Transverse colon (tissue), 4 donors: Measurements from ENCODE around the gene IGFBP6. TPM values are rescaled to one million over a fixed set of nuclear protein-coding genes. Genes with fewer than 3 reads are reported as not detected.

Experiments used
- DNase-seq: peaks from one replicate; pipeline ENCODE4 v3.0.0-alpha.2; 2019
- H3K27ac ChIP-seq, 4 donors: fragments of 200-600 bp; sonication (generic); 2 replicates each; pipeline ENCODE4 v1.5.1; 2016 to 2018; ENCODE audit warnings: inconsistent platforms in 4 of 4
- H3K27me3 ChIP-seq: fragments of 200-600 bp; sonication (generic); 2 replicates; pipeline ENCODE4 v1.5.1; 2017; ENCODE audit warnings: inconsistent platforms
- H3K36me3 ChIP-seq, 4 donors: fragments of 200-600 bp; sonication (generic); 2 replicates each; pipeline ENCODE4 v1.5.1; 2017 to 2019; ENCODE audit warnings: inconsistent platforms in 4 of 4
- H3K4me1 ChIP-seq, 4 donors: fragments of 200-600 bp; sonication (generic); 2 replicates each; pipeline ENCODE4 v1.5.1; 2017 to 2020; ENCODE audit warnings: inconsistent platforms in 4 of 4
- H3K4me3 ChIP-seq, 4 donors: fragments of 200-600 bp; sonication (generic); 1 replicate in 1 of 4; 2 replicates in 3 of 4; pipeline versions ENCODE4 v1.5.1 to v1.6.1; 2017 to 2019; ENCODE audit warnings: inconsistent platforms in 4 of 4
- H3K9me3 ChIP-seq, 2 donors: fragments of 200-600 bp; sonication (generic); 2 replicates each; pipeline ENCODE4 v1.5.1; 2017 to 2019; ENCODE audit warnings: inconsistent platforms in 2 of 2
- CTCF ChIP-seq, 5 experiments: fragments of 200-600 bp in 3 of 5; fragments of 450-650 bp in 2 of 5; sonication (generic) in 3 of 5; IDR thresholded peaks; 1 replicate in 2 of 5; 2 replicates in 3 of 5; pipeline ENCODE4 v1.5.1; 2016 to 2017; ENCODE audit warnings: antibody characterized with exemption in 5 of 5, inconsistent platforms in 3 of 5, mild to moderate bottlenecking in 2 of 5, moderate library complexity in 1 of 5
- EP300 ChIP-seq: sonication (generic); formaldehyde crosslinking; IDR thresholded peaks from one replicate; pipeline ENCODE4 v1.6.1; 2017; ENCODE audit warnings: antibody characterized with exemption, low read depth
- POLR2A ChIP-seq: fragments of 450-650 bp; IDR thresholded peaks from one replicate; pipeline ENCODE4 v1.6.1; 2016; ENCODE audit warnings: antibody characterized with exemption, mild to moderate bottlenecking, moderate library complexity
- POLR2AphosphoS5 ChIP-seq, 3 donors: sonication (generic); formaldehyde crosslinking; IDR thresholded peaks; one replicate each; pipeline ENCODE4 v1.6.1; 2016; ENCODE audit warnings: antibody characterized with exemption in 3 of 3
- WGBS, 2 donors: methylation state at CpG; one replicate each; pipeline ENCODE4 v1.1.5; 2018; ENCODE audit warnings: low coverage in 1 of 2; 5-methylcytosine and 5-hydroxymethylcytosine counted together
- in situ Hi-C, 4 donors: fragments of 200-750 bp; cut with MboI; loops; one replicate each; pipeline versions ENCODE4 v1.15.0 to v1.15.1; 2017; ENCODE audit warnings: low sequenced_read_pairs in 3 of 4, low pct_ligation_motif_present in 1 of 4, low pct_unique_long_range_greater_than_20kb in 1 of 4
- intact Hi-C: fragments of 100-400 bp; cut with DNase I; formaldehyde crosslinking; loops from one replicate; pipeline ENCODE4 v1.15.1; 2023; ENCODE audit warnings: low total_unique reads
- total RNA-seq, 4 donors: library from RNA; depleted of rRNA; stranded (reverse); fragments of >200 nt; gene quantifications; one replicate each; pipeline ENCODE4 v1.1.0, GENCODE V29; 2016

Gene IGFBP6
- total RNA-seq, 4 donors from 2014 or later: 38.5 to 106 (median 94.5) TPM

- WGBS, 2 donors: 91% methylated on average over 3 of the region's 3 CpGs; no CpG with 5 or more reads in 1 of the 2 donors
- no peak for TF ChIP-seq POLR2A
- TF ChIP-seq CTCF (IDR thresholded peaks at IDR 0.05): no peak
- no peak for TF ChIP-seq POLR2AphosphoS5 (IDR thresholded peaks at IDR 0.05)
- TF ChIP-seq EP300: no peak
- Histone ChIP-seq H3K27ac (peak overlapping the region in 1 of 4 donors; percentile 65), H3K4me3 (no peak overlapping the region), H3K27me3 (no peaks in the 10 kb centered on the region), H3K9me3 (no peaks in the 10 kb centered on the region), H3K36me3 (peaks cover 0 to 17% (median 0%) of the 10 kb centered on the region in 4 donors), H3K4me1 (peaks cover 13 to 58% (median 35%) of the 10 kb centered on the region in 4 donors)
- DNase-seq: no peak
- intact Hi-C loops (no loop called here), in situ Hi-C loops (loop anchor here in 2 of 4 donors (25.0 kb wide), 2 partner anchors 112 to 212 kb away; partner anchors contain the start of genes CSAD (in 1 of the 2), MYG1 (in 1 of the 2), PFDN5 (in 1 of the 2) and ZNF740 (in 1 of the 2))
Observed at GRCh38 chr12:53074999-53075370, 22.5 kb upstream of the IGFBP6 start.

DNA sequence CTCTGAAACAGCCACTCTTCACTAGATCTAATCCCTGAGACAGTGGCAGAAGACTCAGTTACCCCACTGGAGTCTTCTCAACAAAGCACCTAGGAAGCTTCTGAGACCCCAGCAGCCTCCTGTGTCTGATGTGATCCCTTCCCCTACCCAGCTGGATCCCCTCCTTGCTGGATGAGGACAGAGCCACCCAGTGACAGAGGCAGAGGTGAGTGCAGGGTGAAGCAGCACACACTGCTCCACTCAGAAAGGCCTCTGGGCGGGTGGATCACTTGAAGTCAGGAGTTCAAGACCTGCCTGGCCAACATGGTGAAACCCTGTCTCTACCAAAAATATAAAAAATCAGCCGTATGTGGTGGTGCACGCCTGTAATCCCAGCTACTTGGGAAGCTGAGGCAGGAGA lies 21.0 kb upstream of the IGFBP6 start:
- H3K36me3 ChIP-seq: peaks cover 0 to 17% (median 0%) of the 10 kb centered on the region in 4 donors
- no peak for DNase-seq
- WGBS, 2 donors: 89% methylated on average over 3 of the region's 3 CpGs; no CpG with 5 or more reads in 1 of the 2 donors
- H3K9me3 ChIP-seq: no peaks in the 10 kb centered on the region
- in situ Hi-C loops: no loop called here
- no peak overlapping the region for H3K4me3 ChIP-seq
- intact Hi-C loops: no loop called here
- TF ChIP-seq EP300: no peak
- TF ChIP-seq CTCF (IDR thresholded peaks at IDR 0.05): no peak
- TF ChIP-seq POLR2A: no peak
- TF ChIP-seq POLR2AphosphoS5 (IDR thresholded peaks at IDR 0.05): no peak
- H3K27ac ChIP-seq: no peak overlapping the region
- H3K27me3 ChIP-seq: no peaks in the 10 kb centered on the region
- peaks cover 13 to 49% (median 35%) of the 10 kb centered on the region in 4 donors for H3K4me1 ChIP-seq

GRCh38 chr12:53077030-53077429 lies 20.4 kb upstream of the IGFBP6 start:
- Histone ChIP-seq H3K4me3 (no peak overlapping the region), H3K4me1 (peaks cover 13 to 44% (median 29%) of the 10 kb centered on the region in 4 donors), H3K27me3 (no peaks in the 10 kb centered on the region), H3K9me3 (no peaks in the 10 kb centered on the region), H3K27ac (no peak overlapping the region), H3K36me3 (peaks cover 0 to 17% (median 0%) of the 10 kb centered on the region in 4 donors)
- intact Hi-C loops: no loop called here
- in situ Hi-C loops: no loop called here
- DNase-seq: no peak
- WGBS, 2 donors: 87 to 99% methylated on average over 3 to 8 of the region's 8 CpGs
- TF ChIP-seq EP300: no peak
- no peak for TF ChIP-seq CTCF (IDR thresholded peaks at IDR 0.05)
- TF ChIP-seq POLR2AphosphoS5 (IDR thresholded peaks at IDR 0.05): no peak
- no peak for TF ChIP-seq POLR2A

- 23 to 90% methylated on average over 2 to 22 of the region's 25 CpGs for WGBS, 2 donors
- Histone ChIP-seq H3K27ac (peak overlapping the region; percentile 86 to 92 (median 88)), H3K36me3 (peaks cover 0 to 17% (median 0%) of the 10 kb centered on the region in 4 donors), H3K4me3 (peak overlapping the region; percentile 56 to 80 (median 64)), H3K4me1 (peaks cover 13 to 29% (median 18%) of the 10 kb centered on the region in 4 donors), H3K27me3 (no peaks in the 10 kb centered on the region), H3K9me3 (no peaks in the 10 kb centered on the region)
- TF ChIP-seq POLR2A: no peak
- TF ChIP-seq POLR2AphosphoS5 (IDR thresholded peaks at IDR 0.05): no peak
- peak in 1 of 5 experiments; percentile 32 for TF ChIP-seq CTCF (IDR thresholded peaks at IDR 0.05)
- in situ Hi-C loops (no loop called here), intact Hi-C loops (no loop called here)
- peak; percentile 63 for DNase-seq
Observed at GRCh38 chr12:53078425-53079225, 18.8 kb upstream of the IGFBP6 start.
